HepG2 (cell line): ENCODE measurements around the gene CHTF8. TPM values are rescaled to one million over a fixed set of nuclear protein-coding genes. Genes with fewer than 3 reads are reported as not detected.

Experiments used
- GABPB1 ChIP-seq: IDR thresholded peaks from 2 replicates; pipeline ENCODE4 v1.6.1; 2016; ENCODE audit warnings: mild to moderate bottlenecking, missing genetic modification reagents, moderate library complexity, missing compliant biosample characterization
- ZNF296 ChIP-seq: sonication (generic); formaldehyde crosslinking; conservative IDR thresholded peaks from 2 replicates; pipeline ENCODE4 v1.5.0; 2020; ENCODE audit warnings: mild to moderate bottlenecking, missing genetic modification reagents
- ZNF75D ChIP-seq: sonication (generic); formaldehyde crosslinking; IDR thresholded peaks from 2 replicates; pipeline ENCODE4 v1.8.1; 2023; ENCODE audit warnings: missing genetic modification reagents, mild to moderate bottlenecking, borderline replicate concordance
- polyA plus RNA-seq, 8 experiments: library from polyadenylated mRNA; depleted of rRNA in 3 of 8; stranded (reverse) in 7 of 8; unstranded in 1 of 8; fragments of >200 nt; fragmentation: Illumina TruSeq in 4 of 8; extraction: Trizol in 4 of 8; gene quantifications; 2 replicates each; pipeline versions ENCODE4 v1.2.1 to v1.2.3, GENCODE V29; 2011 to 2016; ENCODE audit warnings: low read depth in 4 of 8, missing spikeins in 1 of 8, mixed read lengths in 1 of 8; ENCODE audit not compliant: insufficient read depth in 1 of 8
- total RNA-seq, 5 experiments: library from RNA; depleted of rRNA; stranded (reverse); fragments of >200 nt; fragmentation: Illumina TruSeq; extraction: Trizol; gene quantifications; 2 replicates each; pipeline ENCODE4 v1.2.3, GENCODE V29; 2016; ENCODE audit warnings: low read depth in 1 of 5
- TF ChIP-seq, protein P1 (sequence below): sonication (generic); formaldehyde crosslinking; conservative IDR thresholded peaks from 2 replicates; pipeline ENCODE4 v1.4.0; 2020; ENCODE audit warnings: mild to moderate bottlenecking, missing genetic modification reagents, moderate library complexity
- TF ChIP-seq, protein P2 (sequence below): sonication (generic); formaldehyde crosslinking; IDR thresholded peaks from 2 replicates; pipeline ENCODE4 v1.9.0; 2021; ENCODE audit warnings: missing genetic modification reagents, borderline replicate concordance

The CHTF8 gene
- total and polyA plus RNA-seq, 2 of the 13 experiments (the other 11 are each of a cell fraction or from before 2014, with no cell fraction given), result 37.2 to 67.5 TPM

DNA sequence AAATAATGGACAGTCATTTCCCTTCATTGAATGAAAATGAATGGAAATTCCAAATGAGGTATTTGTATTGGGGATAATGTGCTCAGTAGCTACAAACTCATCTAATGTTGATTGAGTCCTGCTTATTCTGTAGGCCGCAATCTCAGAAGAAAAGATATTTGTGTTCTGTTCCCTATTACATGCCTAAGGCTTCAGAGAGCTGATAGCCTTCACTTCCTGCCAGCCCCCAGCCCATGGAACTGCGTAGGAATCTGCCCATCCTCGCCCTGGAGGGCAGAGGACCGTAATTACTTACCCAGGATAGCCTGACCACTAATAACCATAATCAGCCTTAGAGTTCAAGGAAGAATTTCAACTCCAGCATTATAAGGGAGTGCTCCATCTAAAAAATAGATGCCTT, 36.7 kb upstream of the CHTF8 start (continued):
- TF ChIP-seq, protein P1, sequence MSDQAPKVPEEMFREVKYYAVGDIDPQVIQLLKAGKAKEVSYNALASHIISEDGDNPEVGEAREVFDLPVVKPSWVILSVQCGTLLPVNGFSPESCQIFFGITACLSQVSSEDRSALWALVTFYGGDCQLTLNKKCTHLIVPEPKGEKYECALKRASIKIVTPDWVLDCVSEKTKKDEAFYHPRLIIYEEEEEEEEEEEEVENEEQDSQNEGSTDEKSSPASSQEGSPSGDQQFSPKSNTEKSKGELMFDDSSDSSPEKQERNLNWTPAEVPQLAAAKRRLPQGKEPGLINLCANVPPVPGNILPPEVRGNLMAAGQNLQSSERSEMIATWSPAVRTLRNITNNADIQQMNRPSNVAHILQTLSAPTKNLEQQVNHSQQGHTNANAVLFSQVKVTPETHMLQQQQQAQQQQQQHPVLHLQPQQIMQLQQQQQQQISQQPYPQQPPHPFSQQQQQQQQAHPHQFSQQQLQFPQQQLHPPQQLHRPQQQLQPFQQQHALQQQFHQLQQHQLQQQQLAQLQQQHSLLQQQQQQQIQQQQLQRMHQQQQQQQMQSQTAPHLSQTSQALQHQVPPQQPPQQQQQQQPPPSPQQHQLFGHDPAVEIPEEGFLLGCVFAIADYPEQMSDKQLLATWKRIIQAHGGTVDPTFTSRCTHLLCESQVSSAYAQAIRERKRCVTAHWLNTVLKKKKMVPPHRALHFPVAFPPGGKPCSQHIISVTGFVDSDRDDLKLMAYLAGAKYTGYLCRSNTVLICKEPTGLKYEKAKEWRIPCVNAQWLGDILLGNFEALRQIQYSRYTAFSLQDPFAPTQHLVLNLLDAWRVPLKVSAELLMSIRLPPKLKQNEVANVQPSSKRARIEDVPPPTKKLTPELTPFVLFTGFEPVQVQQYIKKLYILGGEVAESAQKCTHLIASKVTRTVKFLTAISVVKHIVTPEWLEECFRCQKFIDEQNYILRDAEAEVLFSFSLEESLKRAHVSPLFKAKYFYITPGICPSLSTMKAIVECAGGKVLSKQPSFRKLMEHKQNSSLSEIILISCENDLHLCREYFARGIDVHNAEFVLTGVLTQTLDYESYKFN (CRISPR knock-in tag), result no peak
- TF ChIP-seq ZNF75D (no peak), GABPB1 (CRISPR knock-in tag) (no peak), ZNF296 (CRISPR knock-in tag) (no peak)
- TF ChIP-seq, protein P2, sequence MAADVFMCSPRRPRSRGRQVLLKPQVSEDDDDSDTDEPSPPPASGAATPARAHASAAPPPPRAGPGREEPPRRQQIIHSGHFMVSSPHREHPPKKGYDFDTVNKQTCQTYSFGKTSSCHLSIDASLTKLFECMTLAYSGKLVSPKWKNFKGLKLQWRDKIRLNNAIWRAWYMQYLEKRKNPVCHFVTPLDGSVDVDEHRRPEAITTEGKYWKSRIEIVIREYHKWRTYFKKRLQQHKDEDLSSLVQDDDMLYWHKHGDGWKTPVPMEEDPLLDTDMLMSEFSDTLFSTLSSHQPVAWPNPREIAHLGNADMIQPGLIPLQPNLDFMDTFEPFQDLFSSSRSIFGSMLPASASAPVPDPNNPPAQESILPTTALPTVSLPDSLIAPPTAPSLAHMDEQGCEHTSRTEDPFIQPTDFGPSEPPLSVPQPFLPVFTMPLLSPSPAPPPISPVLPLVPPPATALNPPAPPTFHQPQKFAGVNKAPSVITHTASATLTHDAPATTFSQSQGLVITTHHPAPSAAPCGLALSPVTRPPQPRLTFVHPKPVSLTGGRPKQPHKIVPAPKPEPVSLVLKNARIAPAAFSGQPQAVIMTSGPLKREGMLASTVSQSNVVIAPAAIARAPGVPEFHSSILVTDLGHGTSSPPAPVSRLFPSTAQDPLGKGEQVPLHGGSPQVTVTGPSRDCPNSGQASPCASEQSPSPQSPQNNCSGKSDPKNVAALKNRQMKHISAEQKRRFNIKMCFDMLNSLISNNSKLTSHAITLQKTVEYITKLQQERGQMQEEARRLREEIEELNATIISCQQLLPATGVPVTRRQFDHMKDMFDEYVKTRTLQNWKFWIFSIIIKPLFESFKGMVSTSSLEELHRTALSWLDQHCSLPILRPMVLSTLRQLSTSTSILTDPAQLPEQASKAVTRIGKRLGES (CRISPR knock-in tag), result no peak
- TF ChIP-seq, all 625 proteins: peak for 0
